A673 (cell line): ENCODE measurements around the gene HOXB13. TPM values are rescaled to one million over a fixed set of nuclear protein-coding genes. Genes with fewer than 3 reads are reported as not detected.

Experiments
- BruUV-seq: library from RNA; stranded (reverse); fragments of 400-500 nt; replicated peaks from 2 replicates; lab custom pipeline; 2021; lab: Mats Ljungman, UMichigan
- CTCF ChIA-PET: fragments of 300-600 bp; sonication (Branson Sonifier 250); formaldehyde crosslinking; loops from one replicate; lab custom pipeline; 2022; ENCODE audit warnings: antibody characterized with exemption; lab: Charles Lee
- POLR2A ChIA-PET: fragments of 300-600 bp; sonication (Branson Sonifier 250); formaldehyde crosslinking; loops from one replicate; lab custom pipeline; 2022; ENCODE audit warnings: antibody characterized with exemption; ENCODE audit not compliant: low non-redundant PET; lab: Charles Lee
- DNase-seq: peaks from one replicate; pipeline ENCODE4 v3.0.0-alpha.2; 2015; ENCODE audit warnings: low spot score
- H3K27ac ChIP-seq: fragments of 200-600 bp; sonication (generic); 2 replicates; pipeline ENCODE4 v1.5.1; 2016; ENCODE audit warnings: mixed run types, low read depth, mild to moderate bottlenecking, mixed read lengths, antibody characterized with exemption, low read length; ENCODE audit not compliant: poor library complexity, severe bottlenecking
- H3K27me3 ChIP-seq: fragments of 200-600 bp; sonication (generic); replicated peaks from 2 replicates; pipeline ENCODE4 v1.6.1; 2017; ENCODE audit warnings: mixed run types, low read depth, mild to moderate bottlenecking, mixed read lengths, antibody characterized with exemption, low read length; ENCODE audit not compliant: insufficient read depth, poor library complexity
- H3K36me3 ChIP-seq: fragments of 200-600 bp; sonication (generic); 2 replicates; pipeline ENCODE4 v1.6.1; 2016; ENCODE audit warnings: mixed run types, mild to moderate bottlenecking, mixed read lengths, antibody characterized with exemption, low read length; ENCODE audit not compliant: insufficient read depth, poor library complexity, severe bottlenecking
- H3K4me1 ChIP-seq: fragments of 200-600 bp; sonication (generic); 2 replicates; pipeline ENCODE4 v1.6.1; 2017; ENCODE audit warnings: mixed run types, mild to moderate bottlenecking, mixed read lengths, antibody characterized with exemption, low read length; ENCODE audit not compliant: insufficient read depth, poor library complexity, severe bottlenecking
- H3K4me3 ChIP-seq: fragments of 200-600 bp; sonication (generic); 2 replicates; pipeline ENCODE4 v1.5.1; 2016; ENCODE audit warnings: low read depth, mixed run types, mild to moderate bottlenecking, mixed read lengths, low read length; ENCODE audit not compliant: poor library complexity, severe bottlenecking
- H3K9me3 ChIP-seq: fragments of 200-600 bp; sonication (generic); 2 replicates; pipeline ENCODE4 v1.6.1; 2016; ENCODE audit warnings: mixed run types, low read depth, mild to moderate bottlenecking, mixed read lengths, antibody characterized with exemption, low read length; ENCODE audit not compliant: poor library complexity, severe bottlenecking
- CTCF ChIP-seq: fragments of 300-800, 200-600 bp; sonication (generic); conservative IDR thresholded peaks from 2 replicates; pipeline ENCODE4 v1.5.1; 2017; ENCODE audit warnings: low read depth, mild to moderate bottlenecking, antibody characterized with exemption, low read length, moderate library complexity, mixed read lengths
- EZH2 ChIP-seq: fragments of 200-600 bp; sonication (generic); IDR thresholded peaks from 2 replicates; pipeline ENCODE4 v1.6.1; 2017; ENCODE audit warnings: borderline replicate concordance, low read depth, mild to moderate bottlenecking, mixed read lengths, antibody characterized with exemption, low read length; ENCODE audit not compliant: poor library complexity, severe bottlenecking
- intact Hi-C: fragments of 100-400 bp; cut with micrococcal nuclease; formaldehyde crosslinking; loops from one replicate; pipeline ENCODE4 v1.10.0; 2022; ENCODE audit not compliant: unreplicated experiment
- total RNA-seq: library from RNA; stranded (reverse); gene quantifications from 2 replicates; pipeline ENCODE4 v1.2.3, GENCODE V29; 2021

HOXB13 gene
- total RNA-seq, 1 experiment from 2014 or later, result 11.7 TPM

DNA sequence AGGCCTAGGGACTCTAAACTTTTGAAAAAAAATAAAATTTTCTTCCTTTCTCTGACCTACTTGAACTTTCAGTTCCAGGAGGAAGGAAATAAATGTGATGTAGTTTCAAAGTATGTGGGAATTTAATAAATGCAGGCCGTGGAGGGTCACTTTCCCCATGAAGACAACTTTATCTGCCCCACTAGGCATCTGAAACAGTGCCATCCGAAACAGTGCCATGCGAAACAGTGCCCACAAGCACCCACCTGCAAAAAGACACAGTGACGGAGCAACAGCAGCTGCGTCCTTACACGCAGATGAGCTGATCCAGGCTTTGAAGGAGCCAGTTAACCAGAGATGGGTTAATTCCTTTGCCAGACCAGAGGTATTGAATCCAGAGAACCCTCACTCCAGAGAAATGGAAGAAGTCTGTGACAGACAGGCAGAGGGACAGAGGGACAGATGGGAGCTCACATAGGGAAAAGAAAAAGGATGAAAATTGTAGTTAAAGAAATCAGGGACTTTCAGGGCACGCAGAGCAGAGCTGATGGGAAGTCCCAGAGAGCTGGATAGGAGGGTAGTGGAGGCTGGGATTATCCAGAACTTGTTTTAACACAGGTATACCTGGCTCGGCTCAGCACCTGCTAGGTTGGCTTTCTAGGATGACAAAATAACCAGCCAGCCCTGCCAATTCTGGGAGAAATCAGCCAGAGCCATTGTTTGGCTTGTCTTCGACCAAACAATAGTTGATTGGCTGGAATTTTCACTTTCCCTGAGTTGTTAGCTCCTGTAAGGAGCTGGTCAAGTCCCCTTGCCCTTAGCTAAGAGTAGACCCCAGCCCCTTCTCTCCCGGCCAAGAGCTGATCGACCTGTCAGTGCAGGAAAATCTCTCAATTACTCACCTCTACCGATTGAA, 17.1 kb upstream of the HOXB13 start:
- intact Hi-C loops, result loop anchor here (5.0 kb wide), 1 partner anchor 303 kb away; no protein-coding TSS in a partner anchor
- Histone ChIP-seq H3K27me3 (no peaks in the 10 kb centered on the region), H3K36me3 (no peaks in the 10 kb centered on the region), H3K4me3 (no peak overlapping the region), H3K9me3 (no peaks in the 10 kb centered on the region), H3K4me1 (no peaks in the 10 kb centered on the region), H3K27ac (no peak overlapping the region)
- CTCF ChIA-PET, result no interaction called here
- POLR2A ChIA-PET, result no interaction called here
- no peak for DNase-seq
- TF ChIP-seq EZH2 (no peak), CTCF (no peak)
- BruUV-seq, result no TSS peak

GRCh38 chr17:48740537-48740936, 12.0 kb upstream of the HOXB13 start:
- intact Hi-C loops, result no loop called here
- Histone ChIP-seq H3K27ac (no peak overlapping the region), H3K27me3 (no peaks in the 10 kb centered on the region), H3K36me3 (no peaks in the 10 kb centered on the region), H3K4me3 (no peak overlapping the region), H3K4me1 (no peaks in the 10 kb centered on the region), H3K9me3 (no peaks in the 10 kb centered on the region)
- TF ChIP-seq CTCF (no peak), EZH2 (no peak)
- no TSS peak for BruUV-seq
- POLR2A ChIA-PET, result interaction anchor here (0.6 kb wide), 1 partner anchor 249 kb away, joined by 6 read pairs; no protein-coding TSS in a partner anchor
- CTCF ChIA-PET, result no interaction called here
- DNase-seq, result no peak

DNA sequence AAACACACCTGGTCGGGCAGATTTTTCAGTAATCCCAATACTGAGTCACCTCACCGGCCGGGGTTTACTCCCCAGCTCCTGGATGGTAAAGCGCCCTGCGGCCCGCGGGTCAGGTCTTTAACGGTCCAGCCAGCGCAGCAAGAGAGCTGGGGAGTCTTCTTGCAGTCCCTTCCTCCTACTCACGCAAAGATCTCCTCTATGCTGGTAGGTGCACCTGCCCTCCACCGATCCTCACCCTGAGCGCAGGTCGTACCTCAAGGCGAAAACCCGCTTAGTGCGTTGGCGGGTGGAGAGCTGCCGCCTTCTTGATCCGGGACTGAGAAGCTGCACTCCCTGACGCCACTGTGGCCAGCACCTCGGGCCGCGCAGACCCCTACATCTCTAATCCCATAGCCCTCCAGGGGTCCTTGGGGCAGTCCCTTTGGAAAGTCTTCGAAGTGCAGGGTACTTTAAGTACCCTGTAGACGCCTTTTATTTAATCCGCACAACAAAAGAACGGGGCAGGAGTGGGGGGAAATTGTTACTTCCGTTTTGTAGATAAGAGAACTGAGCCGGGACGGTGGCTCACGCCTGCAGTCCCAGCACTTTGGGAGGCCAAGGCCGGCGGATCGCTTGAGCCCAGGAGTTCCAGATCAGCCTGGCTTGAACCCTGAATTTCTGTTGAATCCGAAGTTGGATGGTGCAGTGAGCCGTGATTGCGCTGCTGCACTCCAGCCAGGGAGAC, 10.4 kb upstream of the HOXB13 start:
- no peak for TF ChIP-seq EZH2
- no peak for TF ChIP-seq CTCF
- DNase-seq, result no peak
- Histone ChIP-seq H3K4me3 (no peak overlapping the region), H3K4me1 (no peaks in the 10 kb centered on the region), H3K9me3 (no peaks in the 10 kb centered on the region), H3K27me3 (no peaks in the 10 kb centered on the region), H3K27ac (no peak overlapping the region), H3K36me3 (no peaks in the 10 kb centered on the region)
- intact Hi-C loops, result no loop called here
- ChIA-PET POLR2A (no interaction called here), CTCF (interaction anchor here (0.6 kb wide), 1 partner anchor 1122 kb away, joined by 3 read pairs; no protein-coding TSS in a partner anchor)
- BruUV-seq, result no TSS peak
